Measurements from ENCODE around the gene KIAA1755. TPM values are rescaled to one million over a fixed set of nuclear protein-coding genes. Genes with fewer than 3 reads are reported as not detected.

KIAA1755 gene
- total RNA-seq, 1 experiment from 2014 or later, result 0.17 TPM

GRCh38 chr20:38303908-38304379 is 43.4 kb upstream of the KIAA1755 start, which contains the start of gene BPI:
Gene BPI, plus strand, starts transcription at chr20:38304156. Its CDS starts 68 bp downstream, at chr20:38304224.
- Histone ChIP-seq H3K4me1 (ENCODE audit: insufficient read depth, low read length) (no peaks in the 10 kb centered on the region), H2AFZ (ENCODE audit: low read length) (no peak within 1 kb of the TSS), H3K56ac (ENCODE audit: insufficient read length, low read depth, low read length) (no peak within 1 kb of the TSS), H4K8ac (replicated peaks; ENCODE audit: insufficient read length, low read depth, low read length) (no peak within 1 kb of the TSS), H2BK5ac (ENCODE audit: insufficient read length, low read length) (no peak within 1 kb of the TSS), H3K79me1 (ENCODE audit: insufficient read depth, low read depth, low read length, poor library complexity, severe bottlenecking) (no peaks in the 10 kb centered on the region), H2BK20ac (ENCODE audit: low read depth, low read length, poor library complexity, severe bottlenecking) (no peak within 1 kb of the TSS), H3K27ac (ENCODE audit: insufficient read length, low read depth, low read length) (no peak within 1 kb of the TSS), H2BK12ac (ENCODE audit: insufficient read length, low read depth, low read length) (no peak within 1 kb of the TSS), H3K27me3 (ENCODE audit: insufficient read depth, low read length) (no peaks in the 10 kb centered on the region), H3T11ph (ENCODE audit: low read length) (no peak within 1 kb of the TSS), H3K23me2 (ENCODE audit: insufficient read length, low read depth, low read length, poor library complexity, severe bottlenecking) (no peaks in the 10 kb centered on the region), H3K79me2 (ENCODE audit: insufficient read depth, low read length) (no peaks in the 10 kb centered on the region), H3K9me3 (ENCODE audit: control insufficient read depth, low read depth, low read length) (no peaks in the 10 kb centered on the region), H4K20me1 (ENCODE audit: control insufficient read depth, insufficient read depth, insufficient read length) (peaks cover 2% of the 10 kb centered on the region), H3K9ac (ENCODE audit: extremely low read depth, insufficient read length, low read length) (no peak within 1 kb of the TSS), H3K14ac (ENCODE audit: insufficient read depth, low read length) (no peak within 1 kb of the TSS; the same call in 1 of the 2 replicates), H2BK15ac (ENCODE audit: low read depth, low read length) (no peak within 1 kb of the TSS), H3K23ac (ENCODE audit: insufficient read length, low read depth, low read length) (no peak within 1 kb of the TSS), H2BK120ac (ENCODE audit: low read depth, low read length, poor library complexity, severe bottlenecking) (no peak within 1 kb of the TSS), H3K4ac (ENCODE audit: low read depth, low read length) (no peak within 1 kb of the TSS), H4K91ac (ENCODE audit: insufficient read length, low read depth, low read length) (no peak within 1 kb of the TSS), H3K18ac (ENCODE audit: insufficient read length, low read depth, low read length) (no peak within 1 kb of the TSS), H3K4me2 (ENCODE audit: insufficient read depth, insufficient read length, low read length) (no peak within 1 kb of the TSS), H4K5ac (ENCODE audit: insufficient read length, low read depth, low read length) (no peak within 1 kb of the TSS), H2AK5ac (ENCODE audit: insufficient read length, low read length) (no peak within 1 kb of the TSS)
- Mint-ChIP-seq H3K9me3 (no peaks in the 10 kb centered on the region), H3K4me3 (no peak within 1 kb of the TSS), H3K27me3 (ENCODE audit: low read depth) (peaks cover 3% of the 10 kb centered on the region), H3K36me3 (ENCODE audit: insufficient read depth in 1 of 3, low read depth in 3 of 3) (no peaks in the 10 kb centered on the region), H3K27ac (no peak within 1 kb of the TSS), H3K4me1 (peaks cover 11 to 31% of the 10 kb centered on the region in 2 experiments)
- no peak for TF ChIP-seq CTCF (conservative IDR thresholded peaks at IDR 0.05)
- no peak for DNase-seq
- no CpG with 5 or more reads among the region's 21 CpGs for WGBS (ENCODE audit: extremely low coverage, insufficient read length, low lambda C conversion rate)

Measured in H9 (cell line).